Stomach (tissue), 4 donors: ENCODE results near the gene GSDME.

Experiments
- CTCF ChIP-seq, 7 experiments: fragments of 450-650 bp in 4 of 7; fragments of 200-600 bp in 3 of 7; sonication (generic) in 3 of 7; IDR thresholded peaks; one replicate each; pipeline ENCODE4 v1.5.1; 2016 to 2019; ENCODE audit warnings: antibody characterized with exemption in 7 of 7, control low read depth in 2 of 7, mild to moderate bottlenecking in 1 of 7
- EP300 ChIP-seq: sonication (generic); formaldehyde crosslinking; IDR thresholded peaks from one replicate; pipeline ENCODE4 v1.6.1; 2017; ENCODE audit warnings: antibody characterized with exemption
- POLR2A ChIP-seq, 4 donors: fragments of 450-650 bp; IDR thresholded peaks; one replicate each; pipeline ENCODE4 v1.6.1; 2016; ENCODE audit warnings: antibody characterized with exemption in 4 of 4, control low read depth in 2 of 4, mild to moderate bottlenecking in 1 of 4, moderate library complexity in 1 of 4
- POLR2AphosphoS5 ChIP-seq, 3 donors: sonication (generic); formaldehyde crosslinking; IDR thresholded peaks; one replicate each; pipeline ENCODE4 v1.6.1; 2016; ENCODE audit warnings: antibody characterized with exemption in 3 of 3

- no peak for TF ChIP-seq POLR2A (IDR thresholded peaks at IDR 0.05)
- TF ChIP-seq CTCF (IDR thresholded peaks at IDR 0.05): no peak
- TF ChIP-seq POLR2AphosphoS5 (IDR thresholded peaks at IDR 0.05): no peak
- no peak for TF ChIP-seq EP300
Measured at GRCh38 chr7:24760968-24761367, 3.7 kb upstream of the GSDME start.
